Natural killer cell (primary cell): ENCODE data around the gene TFRC. TPM values are rescaled to one million over a fixed set of nuclear protein-coding genes. Genes with fewer than 3 reads are reported as not detected.
"Not testable (repeated sequence)": the region's sequence is repeated elsewhere in the genome, so short reads cannot be mapped to it uniquely, and the experiment has no call there.

Experiments
- ATAC-seq, 3 donors: fragments of 150-1000 bp in 2 of 3; fragments of 200-7000 bp in 1 of 3; cut with Tn5 transposase; 1 replicate in 1 of 3; 2 replicates in 2 of 3; pipeline ENCODE4 v1.10.0; 2021; ENCODE audit warnings: mild to moderate bottlenecking in 2 of 3, moderate library complexity in 2 of 3
- DNase-seq, 2 donors: peaks; one replicate each; pipeline versions ENCODE4 v3.0.0 to v3.0.0-alpha.2; 2013 to 2021; ENCODE audit warnings: mixed read lengths in 1 of 2
- H3K27ac ChIP-seq: one replicate; pipeline ENCODE4 v1.5.1; 2013; ENCODE audit warnings: mild to moderate bottlenecking, low read length
- H3K27me3 ChIP-seq: one replicate; pipeline ENCODE4 v1.6.1; 2013; ENCODE audit warnings: low read length; ENCODE audit not compliant: control insufficient read depth, insufficient read depth
- H3K36me3 ChIP-seq: one replicate; pipeline ENCODE4 v1.6.1; 2013; ENCODE audit warnings: low read length; ENCODE audit not compliant: control insufficient read depth, insufficient read depth
- H3K4me1 ChIP-seq: one replicate; pipeline ENCODE4 v1.6.1; 2013; ENCODE audit warnings: low read length; ENCODE audit not compliant: control insufficient read depth, insufficient read depth
- H3K4me3 ChIP-seq: one replicate; pipeline ENCODE4 v1.5.1; 2013; ENCODE audit warnings: low read length
- H3K9me3 ChIP-seq: one replicate; pipeline ENCODE4 v1.6.1; 2013; ENCODE audit warnings: low read length; ENCODE audit not compliant: control insufficient read depth, insufficient read depth
- H3K27ac Mint-ChIP-seq, 2 donors: one replicate each; pipeline ENCODE4 v1.8.0; 2022; ENCODE audit warnings: mild to moderate bottlenecking in 2 of 2, mixed read lengths in 2 of 2, moderate library complexity in 1 of 2
- H3K27me3 Mint-ChIP-seq, 2 donors: one replicate each; pipeline ENCODE4 v1.8.0; 2022; ENCODE audit warnings: low read depth in 2 of 2, mixed read lengths in 2 of 2
- H3K36me3 Mint-ChIP-seq: one replicate; pipeline ENCODE4 v1.8.0; 2022; ENCODE audit warnings: mixed read lengths
- H3K4me1 Mint-ChIP-seq, 2 donors: one replicate each; pipeline ENCODE4 v1.8.0; 2022; ENCODE audit warnings: mixed read lengths in 2 of 2
- H3K4me3 Mint-ChIP-seq: one replicate; pipeline ENCODE4 v1.8.0; 2022; ENCODE audit warnings: mild to moderate bottlenecking, moderate library complexity, mixed read lengths
- H3K9me3 Mint-ChIP-seq, 2 donors: one replicate each; pipeline ENCODE4 v1.8.0; 2022; ENCODE audit warnings: mixed read lengths in 2 of 2
- WGBS: methylation state at CpG from one replicate; pipeline ENCODE4 v1.1.7; 2013; ENCODE audit warnings: missing lambda C conversion rate; ENCODE audit not compliant: insufficient coverage; 5-methylcytosine and 5-hydroxymethylcytosine counted together
- intact Hi-C: fragments of 100-400 bp; cut with micrococcal nuclease; formaldehyde crosslinking; loops from one replicate; pipeline ENCODE4 v1.14.2; 2022
- total RNA-seq, 4 donors: library from RNA; stranded (reverse); fragments of 120-200 nt in 1 of 4; gene quantifications; one replicate each; pipeline versions ENCODE4 v1.2.3 to v1.2.4, GENCODE V29; 2013 to 2022
- TF ChIP-seq, protein P1 (sequence below): fragments of 200-600 bp; IDR thresholded peaks from one replicate; pipeline ENCODE4 v1.8.0; 2022; ENCODE audit warnings: antibody characterized with exemption

TFRC gene
- total RNA-seq, 3 donors from 2014 or later (not counting 1 experiment from before 2014, with no cell fraction given), result 74.3 to 111 (median 78.3) TPM

- H3K4me3 Mint-ChIP-seq, result no peak overlapping the region
- H3K4me1 Mint-ChIP-seq, result no peaks in the 10 kb centered on the region
- no peak overlapping the region for H3K4me3 ChIP-seq
- WGBS, result 51% methylated on average over 11 of the region's 11 CpGs
- no peak overlapping the region for H3K27ac Mint-ChIP-seq
- no peaks in the 10 kb centered on the region for H3K36me3 ChIP-seq
- DNase-seq, result no peak
- H3K27me3 Mint-ChIP-seq, result peaks cover 11 to 19% of the 10 kb centered on the region in 2 donors
- no peaks in the 10 kb centered on the region for H3K9me3 ChIP-seq
- no peaks in the 10 kb centered on the region for H3K9me3 Mint-ChIP-seq
- ATAC-seq, result no peak
- no peak overlapping the region for H3K27ac ChIP-seq
- peaks cover 14% of the 10 kb centered on the region for H3K36me3 Mint-ChIP-seq
- intact Hi-C loops, result no loop called here
- TF ChIP-seq, protein P1, sequence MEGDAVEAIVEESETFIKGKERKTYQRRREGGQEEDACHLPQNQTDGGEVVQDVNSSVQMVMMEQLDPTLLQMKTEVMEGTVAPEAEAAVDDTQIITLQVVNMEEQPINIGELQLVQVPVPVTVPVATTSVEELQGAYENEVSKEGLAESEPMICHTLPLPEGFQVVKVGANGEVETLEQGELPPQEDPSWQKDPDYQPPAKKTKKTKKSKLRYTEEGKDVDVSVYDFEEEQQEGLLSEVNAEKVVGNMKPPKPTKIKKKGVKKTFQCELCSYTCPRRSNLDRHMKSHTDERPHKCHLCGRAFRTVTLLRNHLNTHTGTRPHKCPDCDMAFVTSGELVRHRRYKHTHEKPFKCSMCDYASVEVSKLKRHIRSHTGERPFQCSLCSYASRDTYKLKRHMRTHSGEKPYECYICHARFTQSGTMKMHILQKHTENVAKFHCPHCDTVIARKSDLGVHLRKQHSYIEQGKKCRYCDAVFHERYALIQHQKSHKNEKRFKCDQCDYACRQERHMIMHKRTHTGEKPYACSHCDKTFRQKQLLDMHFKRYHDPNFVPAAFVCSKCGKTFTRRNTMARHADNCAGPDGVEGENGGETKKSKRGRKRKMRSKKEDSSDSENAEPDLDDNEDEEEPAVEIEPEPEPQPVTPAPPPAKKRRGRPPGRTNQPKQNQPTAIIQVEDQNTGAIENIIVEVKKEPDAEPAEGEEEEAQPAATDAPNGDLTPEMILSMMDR, result no peak
- H3K4me1 ChIP-seq, result no peaks in the 10 kb centered on the region
- no peaks in the 10 kb centered on the region for H3K27me3 ChIP-seq
These were observed 74.0 kb downstream of the TFRC start for GRCh38 chr3:196007744-196008335.

DNA sequence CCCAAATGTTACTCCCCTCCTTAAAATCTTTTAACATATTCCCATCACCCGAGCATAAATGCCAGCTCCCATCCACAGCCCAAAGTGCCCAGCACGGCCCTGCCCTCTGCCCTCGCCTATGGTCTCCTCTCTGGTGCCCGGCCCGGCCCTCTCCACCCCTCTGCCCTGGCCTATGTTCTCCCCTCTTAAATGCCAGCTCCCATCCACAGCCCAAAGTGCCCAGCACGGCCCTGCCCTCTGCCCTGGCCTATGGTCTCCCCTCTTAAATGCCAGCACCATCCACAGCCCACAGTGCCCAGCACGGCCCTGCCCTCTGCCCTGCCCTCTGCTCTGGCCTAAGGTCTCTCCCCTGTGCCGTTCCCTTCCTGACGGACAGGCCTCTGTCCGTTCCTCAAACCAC lies 76.6 kb downstream of the TFRC start:
- H3K4me3 Mint-ChIP-seq, H3K4me1 ChIP-seq, H3K36me3 ChIP-seq, DNase-seq, H3K4me3 ChIP-seq, H3K27ac ChIP-seq, H3K27ac Mint-ChIP-seq, H3K27me3 ChIP-seq, H3K9me3 Mint-ChIP-seq, ATAC-seq, H3K9me3 ChIP-seq, H3K4me1 Mint-ChIP-seq, intact Hi-C loops, H3K27me3 Mint-ChIP-seq, H3K36me3 Mint-ChIP-seq: not testable (repeated sequence)
- 83% methylated on average over 8 of the region's 10 CpGs for WGBS

- not testable (repeated sequence) for H3K27ac Mint-ChIP-seq, H3K4me1 Mint-ChIP-seq, H3K27me3 ChIP-seq, H3K27ac ChIP-seq, DNase-seq, H3K4me1 ChIP-seq, H3K36me3 ChIP-seq, H3K4me3 Mint-ChIP-seq, H3K9me3 Mint-ChIP-seq, H3K36me3 Mint-ChIP-seq, ATAC-seq, H3K9me3 ChIP-seq, H3K27me3 Mint-ChIP-seq, H3K4me3 ChIP-seq
- WGBS, result 86% methylated on average over 17 of the region's 17 CpGs
- intact Hi-C loops, result loop anchor here (5.0 kb wide), 1 partner anchor 152 kb away; no protein-coding TSS in a partner anchor
These were observed 77.4 kb downstream of the TFRC start for GRCh38 chr3:196004359-196005052.

DNA sequence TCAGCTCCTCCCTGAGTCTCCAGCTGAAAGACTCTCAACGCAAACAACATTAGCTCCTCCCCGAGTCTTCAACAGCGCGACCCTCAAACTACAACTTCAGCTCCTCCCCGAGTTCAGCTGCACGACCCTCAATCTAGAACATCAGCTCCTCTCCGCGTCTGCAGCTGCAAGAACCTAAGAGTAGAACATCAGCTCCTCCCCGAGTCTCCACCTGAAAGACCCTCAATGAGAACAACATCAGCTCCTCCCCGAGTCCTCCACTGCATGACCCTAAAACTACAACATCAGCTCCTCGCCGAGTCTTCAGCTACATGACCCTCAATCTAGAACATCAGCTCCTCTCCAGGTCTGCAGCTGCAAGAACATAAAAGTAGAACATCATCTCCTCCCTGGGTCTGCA lies 78.3 kb downstream of the TFRC start:
- ATAC-seq, result no peak
- intact Hi-C loops, result loop anchor here (5.0 kb wide), 1 partner anchor 151 kb away; no protein-coding TSS in a partner anchor

DNA sequence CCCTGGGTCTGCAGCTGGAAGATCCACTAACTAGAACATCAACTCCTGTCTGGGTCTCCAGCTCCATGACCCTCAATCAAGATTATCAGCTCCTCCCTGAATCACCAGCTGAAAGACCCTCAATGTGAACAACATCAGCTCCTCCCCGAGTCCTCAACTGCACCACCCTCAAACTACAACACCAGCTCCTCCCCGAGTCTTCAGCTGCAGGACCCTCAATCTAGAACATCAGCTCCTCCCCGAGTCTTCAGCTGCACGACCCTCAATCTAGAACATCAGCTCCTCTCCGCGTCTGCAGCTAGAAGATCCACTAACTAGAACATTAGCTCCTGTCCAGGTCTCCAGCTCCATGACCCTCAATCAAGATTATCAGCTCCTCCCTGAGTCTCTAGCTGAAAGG lies 79.2 kb downstream of the TFRC start:
- not testable (repeated sequence) for H3K27me3 Mint-ChIP-seq, H3K36me3 ChIP-seq, H3K4me1 ChIP-seq, H3K9me3 ChIP-seq, DNase-seq, H3K9me3 Mint-ChIP-seq, H3K27me3 ChIP-seq, H3K27ac Mint-ChIP-seq, H3K4me3 Mint-ChIP-seq, H3K4me3 ChIP-seq, H3K4me1 Mint-ChIP-seq, H3K36me3 Mint-ChIP-seq, H3K27ac ChIP-seq, ATAC-seq
- intact Hi-C loops, result loop anchor here (5.0 kb wide), 1 partner anchor 150 kb away; no protein-coding TSS in a partner anchor
- 90% methylated on average over 6 of the region's 6 CpGs for WGBS

More for the DNA sequence above, 78.3 kb downstream of the TFRC start:
- H3K36me3 ChIP-seq, result no peaks in the 10 kb centered on the region
- H3K27ac ChIP-seq, result no peak overlapping the region
- 93% methylated on average over 12 of the region's 12 CpGs for WGBS
- no peaks in the 10 kb centered on the region for H3K9me3 Mint-ChIP-seq
- H3K4me1 ChIP-seq, result no peaks in the 10 kb centered on the region
- no peaks in the 10 kb centered on the region for H3K27me3 ChIP-seq
- H3K9me3 ChIP-seq, result no peaks in the 10 kb centered on the region
- TF ChIP-seq, protein P1, result no peak
- no peak overlapping the region for H3K27ac Mint-ChIP-seq
- H3K36me3 Mint-ChIP-seq, result no peaks in the 10 kb centered on the region
- no peak overlapping the region for H3K4me3 Mint-ChIP-seq
- DNase-seq, result no peak
- no peak overlapping the region for H3K4me3 ChIP-seq
- no peaks in the 10 kb centered on the region for H3K4me1 Mint-ChIP-seq
- H3K27me3 Mint-ChIP-seq, result peaks cover 0 to 13% of the 10 kb centered on the region in 2 donors

GRCh38 chr3:196001240-196001639 lies 80.7 kb downstream of the TFRC start:
- not testable (repeated sequence) for H3K27ac Mint-ChIP-seq, ATAC-seq, H3K4me3 Mint-ChIP-seq, H3K4me1 ChIP-seq, H3K36me3 Mint-ChIP-seq, H3K4me3 ChIP-seq, H3K9me3 Mint-ChIP-seq, H3K4me1 Mint-ChIP-seq, H3K9me3 ChIP-seq, DNase-seq, H3K36me3 ChIP-seq, H3K27me3 Mint-ChIP-seq, H3K27ac ChIP-seq, H3K27me3 ChIP-seq
- WGBS, result 89% methylated on average over 7 of the region's 7 CpGs
- intact Hi-C loops, result loop anchor here (5.0 kb wide), 1 partner anchor 149 kb away; no protein-coding TSS in a partner anchor
